Kidney (tissue), 14 donors: Measurements from ENCODE around the gene CXCR6. TPM values are rescaled to one million over a fixed set of nuclear protein-coding genes. Genes with fewer than 3 reads are reported as not detected.

Experiments used
- DNase-seq, 5 donors: peaks; one replicate each; pipeline ENCODE4 v3.0.0-alpha.2; 2013 to 2020
- FAIRE-seq: peaks from 2 replicates; lab custom pipeline; 2012; peaks lifted over from hg19 to GRCh38; lab: Jason Lieb, UNC
- H3K27ac ChIP-seq, 2 donors: one replicate each; pipeline ENCODE4 v1.7.0; 2013; ENCODE audit warnings: low read depth in 2 of 2, low read length in 2 of 2, inconsistent platforms in 1 of 2
- H3K27me3 ChIP-seq: one replicate; pipeline ENCODE4 v1.7.1; 2013; ENCODE audit warnings: low read length, inconsistent platforms; ENCODE audit not compliant: control insufficient read depth, insufficient read depth
- H3K36me3 ChIP-seq, 3 donors: one replicate each; pipeline versions ENCODE4 v1.7.0 to v1.7.1; 2013; ENCODE audit warnings: low read length in 3 of 3, control low read depth in 1 of 3, inconsistent platforms in 1 of 3; ENCODE audit not compliant: insufficient read depth in 3 of 3, control insufficient read depth in 2 of 3
- H3K4me1 ChIP-seq, 3 donors: one replicate each; pipeline versions ENCODE4 v1.7.0 to v1.7.1; 2013; ENCODE audit warnings: low read length in 3 of 3, inconsistent platforms in 1 of 3, low read depth in 1 of 3; ENCODE audit not compliant: control insufficient read depth in 2 of 3, insufficient read depth in 2 of 3
- H3K4me3 ChIP-seq, 3 donors: one replicate each; pipeline versions ENCODE4 v1.7.0 to v1.8.1; 2013; ENCODE audit warnings: low read length in 3 of 3, control low read depth in 1 of 3, inconsistent platforms in 1 of 3
- H3K9ac ChIP-seq, 3 donors: one replicate each; pipeline versions ENCODE4 v1.7.0 to v1.7.1; 2013; ENCODE audit warnings: low read length in 3 of 3, control low read depth in 1 of 3, inconsistent platforms in 1 of 3
- H3K9me3 ChIP-seq, 3 donors: one replicate each; pipeline versions ENCODE4 v1.7.0 to v1.7.1; 2013; ENCODE audit warnings: low read length in 3 of 3, control low read depth in 1 of 3, inconsistent platforms in 1 of 3; ENCODE audit not compliant: control insufficient read depth in 2 of 3, insufficient read depth in 1 of 3
- CTCF ChIP-seq: IDR thresholded peaks from 3 replicates; pipeline ENCODE4 v1.5.1; 2012; ENCODE audit warnings: mild to moderate bottlenecking, moderate library complexity, borderline replicate concordance; ENCODE audit not compliant: insufficient read depth; ENCODE audit errors: extremely low read depth
- intact Hi-C: fragments of 100-400 bp; cut with DNase I; formaldehyde crosslinking; loops from one replicate; pipeline ENCODE4 v1.11.1; 2022
- polyA plus RNA-seq: library from polyadenylated mRNA; stranded (reverse); fragments of 350-450 nt; fragmentation: Illumina TruSeq; extraction: RNeasy Lipid Tissue Mini Kit (QIAGEN cat#74804); gene quantifications from one replicate; pipeline ENCODE4 v1.2.3, GENCODE V29; 2014; ENCODE audit warnings: low read depth, low replicate concordance; ENCODE audit not compliant: insufficient read depth
- total RNA-seq: library from RNA; stranded (reverse); fragmentation: NEBNext Ultra II Directional; extraction: Animal tissue kit (Norgen Biotek cat#: 25700); gene quantifications from one replicate; pipeline ENCODE4 v1.2.1, GENCODE V29; 2021
- donor health status: control.
- donor health status: control.
- donor health status: control.
- donor health status: control.
- donor health status: control.
- donor health status: DM: yes; HTN: yes; CAD: no.
- donor health status: Normal renal cell carcinoma (clear cell type).

The CXCR6 gene
- total and polyA plus RNA-seq, 2 donors from 2014 or later: 0.39 to 2.7 TPM

GRCh38 chr3:45922950-45923590 lies 20.2 kb upstream of the CXCR6 start:
- no peak for FAIRE-seq
- TF ChIP-seq CTCF: no peak

GRCh38 chr3:45923755-45924154 lies 19.5 kb upstream of the CXCR6 start:
- intact Hi-C loops: no loop called here

More at GRCh38 chr3:45922950-45923590, 20.2 kb upstream of the CXCR6 start:
- no peak overlapping the region for H3K9ac ChIP-seq
- no peak for DNase-seq
- no peak overlapping the region for H3K4me3 ChIP-seq
- H3K36me3 ChIP-seq: peaks cover 0 to 36% (median 30%) of the 10 kb centered on the region in 3 donors
- no peaks in the 10 kb centered on the region for H3K27me3 ChIP-seq
- H3K27ac ChIP-seq: no peak overlapping the region
- intact Hi-C loops: no loop called here
- H3K9me3 ChIP-seq: no peaks in the 10 kb centered on the region
- no peaks in the 10 kb centered on the region for H3K4me1 ChIP-seq

DNA sequence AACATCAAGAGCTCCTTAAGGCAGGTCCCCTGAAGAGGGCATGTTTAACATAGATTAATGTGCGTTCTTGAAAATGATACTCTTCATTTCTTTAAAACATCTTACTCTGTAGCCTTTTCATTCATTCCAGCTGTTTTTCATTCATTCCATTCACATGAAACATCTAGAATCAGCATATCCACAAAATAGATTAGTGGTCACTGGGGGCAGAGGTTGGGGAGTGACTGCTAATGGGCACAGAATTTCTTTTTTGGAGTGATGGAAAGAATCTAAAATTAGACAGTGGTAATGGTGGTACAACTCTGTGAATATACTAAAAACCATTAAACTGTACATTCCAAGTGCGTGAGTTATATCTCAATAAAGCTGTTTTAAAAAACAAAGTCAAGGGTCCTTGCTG lies 15.4 kb upstream of the CXCR6 start:
- no peak for TF ChIP-seq CTCF
- intact Hi-C loops: no loop called here
- Histone ChIP-seq H3K27ac (no peak overlapping the region), H3K9ac (no peak overlapping the region), H3K9me3 (no peaks in the 10 kb centered on the region), H3K27me3 (no peaks in the 10 kb centered on the region), H3K4me1 (no peaks in the 10 kb centered on the region), H3K4me3 (no peak overlapping the region), H3K36me3 (peaks cover 0 to 39% (median 38%) of the 10 kb centered on the region in 3 donors)
- FAIRE-seq: no peak
- DNase-seq: no peak

More at GRCh38 chr3:45923755-45924154, 19.5 kb upstream of the CXCR6 start:
- no peak for TF ChIP-seq CTCF
- Histone ChIP-seq H3K36me3 (peaks cover 0 to 41% (median 31%) of the 10 kb centered on the region in 3 donors), H3K4me1 (no peaks in the 10 kb centered on the region), H3K27ac (no peak overlapping the region), H3K27me3 (no peaks in the 10 kb centered on the region), H3K9ac (no peak overlapping the region), H3K9me3 (no peaks in the 10 kb centered on the region), H3K4me3 (no peak overlapping the region)
- DNase-seq: no peak
- no peak for FAIRE-seq
